Measurements from ENCODE around the gene MED1.
"Not testable (repeated sequence)": the region's sequence is repeated elsewhere in the genome, so short reads cannot be mapped to it uniquely, and the experiment has no call there.

MED1 gene

DNA sequence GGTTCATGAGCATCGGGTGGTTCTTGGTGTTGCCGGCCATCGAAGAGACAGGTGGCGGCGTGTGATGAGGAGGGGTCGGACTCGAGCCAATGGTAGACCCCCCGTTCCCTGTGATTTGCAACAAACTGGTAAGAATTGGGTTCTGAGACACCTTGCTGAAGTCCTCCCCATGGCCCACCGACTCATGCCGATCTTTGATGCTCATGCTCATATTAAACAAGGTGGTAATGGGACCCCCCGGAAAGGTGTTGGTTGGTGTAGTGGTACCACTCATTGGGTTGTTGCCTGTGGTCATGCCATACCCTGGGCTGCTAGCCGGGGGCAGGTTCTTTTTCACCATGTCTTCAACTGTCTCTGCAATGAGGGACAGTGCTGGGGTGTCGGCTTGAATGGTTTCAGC, 40.8 kb downstream of the MED1 start:
- DNase-seq, result no peak

GRCh38 chr17:39408360-39408759, 42.7 kb downstream of the MED1 start:
- no peak for DNase-seq

DNA sequence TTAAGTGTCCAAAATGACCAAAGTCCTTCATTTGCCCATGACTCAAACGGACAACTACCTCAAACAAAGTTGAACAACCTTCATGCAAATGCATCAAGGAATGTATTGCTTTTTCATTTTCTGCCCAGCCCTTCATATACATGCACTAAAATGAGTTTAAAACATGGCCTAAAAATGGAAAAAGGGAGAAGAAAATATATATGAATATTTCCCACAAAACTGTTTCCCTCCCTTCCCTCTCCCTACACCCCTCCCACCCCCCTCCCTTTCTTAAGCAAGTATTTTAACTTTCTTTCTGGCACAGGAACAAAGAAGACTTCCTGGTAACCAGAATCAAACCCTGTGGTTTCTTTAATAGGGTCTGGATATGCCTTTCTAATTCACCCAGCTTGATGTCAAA, 44.1 kb downstream of the MED1 start:
- no peak for DNase-seq

DNA sequence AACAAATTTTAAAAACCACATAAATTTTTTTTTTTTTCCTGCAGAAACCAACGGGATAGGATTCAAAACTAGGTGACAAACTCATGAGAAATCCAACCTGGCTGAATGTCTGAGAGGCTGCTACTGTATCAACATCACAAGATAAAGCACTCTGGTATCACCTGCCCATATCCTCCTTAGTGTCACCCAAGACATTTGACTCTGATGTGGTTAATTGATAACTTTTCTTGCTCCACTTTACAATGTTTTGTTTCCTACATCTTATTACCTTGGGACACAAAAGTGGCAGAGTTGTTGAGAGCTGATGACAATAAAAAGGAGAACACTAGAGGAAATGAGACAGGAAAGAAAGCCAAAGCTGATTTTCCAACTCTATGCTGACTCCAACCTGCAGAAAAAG, 45.6 kb downstream of the MED1 start:
- DNase-seq, result no peak

- no peak for DNase-seq
Observed at GRCh38 chr17:39404542-39405378, 46.3 kb downstream of the MED1 start.

DNA sequence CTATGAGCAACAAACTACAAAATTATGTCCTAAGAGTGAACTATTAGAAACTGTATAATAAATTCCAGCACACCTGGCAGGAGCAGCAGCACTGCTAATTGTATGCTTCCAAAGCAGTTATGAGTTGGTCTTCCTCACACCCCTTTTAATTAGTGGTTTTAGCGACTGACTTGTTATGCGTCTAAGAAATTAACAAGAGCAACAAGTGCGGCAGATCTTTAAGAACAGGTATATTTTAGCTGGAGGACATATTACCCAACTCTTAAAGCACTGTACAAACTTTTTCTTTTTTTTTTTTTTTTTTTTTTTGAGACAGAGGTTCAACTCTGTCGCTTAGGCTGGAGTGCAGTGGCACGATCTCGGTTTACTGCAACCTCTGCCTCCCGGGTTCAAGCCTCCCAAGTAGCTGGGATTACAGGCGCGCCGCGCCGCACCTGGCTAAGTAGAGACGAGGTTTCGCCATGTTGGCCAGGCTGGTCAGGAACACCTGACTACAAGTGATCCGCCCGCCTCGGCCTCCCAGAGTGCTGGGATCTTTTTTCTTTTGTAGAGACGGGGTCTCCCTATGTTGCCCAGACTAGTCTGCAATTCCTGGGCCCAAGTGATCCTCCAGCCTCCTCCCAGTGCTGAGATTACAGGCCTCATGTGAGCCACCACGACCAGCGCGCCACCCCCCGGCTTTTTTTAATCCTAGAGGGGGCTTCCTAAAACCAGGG, 48.0 kb downstream of the MED1 start:
- DNase-seq, result no peak

DNA sequence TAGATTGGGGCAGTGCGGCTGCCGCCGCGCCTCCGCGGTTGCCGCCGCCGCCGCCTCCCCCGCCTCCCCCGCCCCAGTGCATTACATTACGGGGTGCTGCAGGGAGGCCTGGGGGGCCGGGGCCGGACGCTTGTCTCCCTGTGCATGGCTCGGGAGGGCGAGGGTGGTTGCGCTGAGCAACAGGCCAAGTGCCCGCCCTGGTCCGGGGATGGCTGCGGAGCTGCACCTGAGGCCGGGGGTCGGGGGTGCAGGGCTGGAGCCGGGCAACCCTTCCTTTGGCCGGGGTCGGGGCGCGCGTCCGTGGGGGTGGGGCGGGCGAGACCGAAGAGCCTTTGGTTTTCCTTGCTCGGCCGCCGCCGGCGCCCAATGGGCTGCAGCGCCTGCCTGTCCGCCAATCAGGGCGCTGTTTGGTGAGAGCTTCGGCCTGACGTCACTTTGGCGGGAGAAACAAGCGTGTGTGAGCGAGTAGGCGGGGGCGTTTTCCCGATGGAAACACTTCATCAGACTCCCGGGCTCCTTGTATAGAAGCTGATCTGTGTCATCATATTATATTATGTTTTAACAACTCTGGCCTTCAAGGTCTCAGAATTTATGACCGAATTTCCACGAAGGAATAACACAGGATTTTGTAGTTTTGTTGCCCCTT, 48.7 kb downstream of the MED1 start:
- peak; percentile 81 for DNase-seq

DNA sequence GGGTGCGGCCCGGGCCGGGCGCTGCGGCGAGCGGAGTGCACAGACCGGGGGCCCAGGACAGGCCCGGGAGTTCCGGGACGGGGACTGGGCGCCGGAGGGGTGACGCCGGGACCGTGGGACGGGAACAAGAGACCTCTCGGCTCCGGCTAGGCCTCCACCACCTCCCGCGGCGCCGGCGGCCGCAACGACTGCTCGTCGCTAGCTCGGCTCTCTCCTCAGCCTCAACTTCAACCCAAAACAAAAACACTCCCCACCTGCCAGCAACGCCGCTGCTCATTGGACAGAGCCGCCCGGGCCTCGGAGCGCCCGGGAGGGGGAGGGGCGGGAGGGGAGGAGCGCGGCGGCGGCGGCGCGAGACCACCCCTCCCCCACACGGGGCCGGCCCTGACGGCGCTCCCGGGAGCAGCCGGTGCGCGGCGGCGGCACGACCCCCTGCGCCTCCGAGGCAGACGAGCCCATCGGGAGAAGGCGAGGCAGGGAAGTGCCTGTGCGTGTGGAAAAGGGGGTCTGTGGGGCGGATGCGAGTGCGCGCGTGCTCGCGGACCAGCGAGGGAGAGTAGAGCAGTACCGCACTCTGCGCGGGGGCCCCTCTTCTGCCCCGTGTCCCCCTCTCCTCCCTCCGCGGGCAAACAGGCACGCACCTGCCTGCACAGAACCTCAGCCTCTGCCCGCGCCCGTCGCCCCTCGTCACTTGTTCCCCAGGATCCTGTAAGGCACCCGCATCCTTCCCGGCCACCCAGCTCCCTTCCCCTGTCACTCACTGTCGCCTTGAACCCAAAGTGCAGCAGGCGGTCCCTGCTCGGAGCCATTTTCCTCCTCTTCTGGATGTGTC, 49.4 kb downstream of the MED1 start, which contains the start of gene FBXL20:
Gene FBXL20, minus strand, starts transcription at position 215 of the 832 bp plus-strand sequence. CDS start 224 bp downstream, outside the sequence.
- peak; percentile 92 for DNase-seq

GRCh38 chr17:39400547-39401411, 50.3 kb downstream of the MED1 start:
- peak; percentile 4 for DNase-seq

DNA sequence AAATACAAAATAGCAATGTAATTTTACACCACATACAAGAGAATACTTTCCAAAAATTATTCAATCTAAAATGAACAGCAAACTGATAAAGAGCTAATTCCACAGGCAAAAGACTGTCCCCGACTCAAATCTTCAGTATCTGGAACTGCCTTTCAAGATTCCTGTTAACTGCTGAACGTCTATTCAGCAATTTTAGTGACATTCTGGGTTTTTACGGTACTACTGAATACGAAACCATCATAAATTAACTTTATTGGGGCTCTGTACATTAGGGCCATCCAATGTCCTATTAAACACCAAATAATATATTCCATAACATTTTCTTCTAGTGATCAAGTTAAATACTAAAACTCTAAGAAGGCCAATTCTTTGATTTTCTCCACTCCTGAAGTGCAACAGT, 51.3 kb downstream of the MED1 start:
- DNase-seq, result no peak

- DNase-seq, result no peak
Observed at GRCh38 chr17:39393736-39394135, 57.3 kb downstream of the MED1 start.

GRCh38 chr17:39391448-39391847, 59.6 kb downstream of the MED1 start:
- no peak for DNase-seq

GRCh38 chr17:39385040-39385439, 66.0 kb downstream of the MED1 start:
- DNase-seq, result no peak

DNA sequence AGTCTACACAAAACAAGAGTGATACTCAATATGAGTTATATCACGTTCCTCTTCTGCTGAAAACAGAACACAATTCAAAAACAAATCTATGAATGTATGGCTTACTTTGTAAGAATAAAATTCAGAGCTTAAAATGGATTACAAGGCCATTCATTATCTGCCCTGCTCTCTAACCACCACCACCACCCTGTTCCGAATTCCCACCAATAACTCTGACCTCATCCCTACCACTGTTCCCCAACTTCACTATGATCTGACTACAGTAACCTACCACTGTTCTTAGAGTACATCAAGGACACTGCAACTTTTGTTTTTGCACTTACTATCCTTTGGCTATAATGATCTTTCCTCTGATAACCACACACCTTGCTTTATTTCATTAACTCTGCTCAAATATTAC, 70.9 kb downstream of the MED1 start:
- no peak for DNase-seq

GRCh38 chr17:39376434-39376833, 74.6 kb downstream of the MED1 start:
- DNase-seq, result no peak

- not testable (repeated sequence) for DNase-seq
Observed at GRCh38 chr17:39367805-39368204, 83.3 kb downstream of the MED1 start.

- DNase-seq, result no peak
Observed at GRCh38 chr17:39365872-39366271, 85.2 kb downstream of the MED1 start.

GRCh38 chr17:39365242-39365641, 85.8 kb downstream of the MED1 start:
- no peak for DNase-seq

GRCh38 chr17:39364236-39365025, 86.6 kb downstream of the MED1 start:
- no peak for DNase-seq

DNA sequence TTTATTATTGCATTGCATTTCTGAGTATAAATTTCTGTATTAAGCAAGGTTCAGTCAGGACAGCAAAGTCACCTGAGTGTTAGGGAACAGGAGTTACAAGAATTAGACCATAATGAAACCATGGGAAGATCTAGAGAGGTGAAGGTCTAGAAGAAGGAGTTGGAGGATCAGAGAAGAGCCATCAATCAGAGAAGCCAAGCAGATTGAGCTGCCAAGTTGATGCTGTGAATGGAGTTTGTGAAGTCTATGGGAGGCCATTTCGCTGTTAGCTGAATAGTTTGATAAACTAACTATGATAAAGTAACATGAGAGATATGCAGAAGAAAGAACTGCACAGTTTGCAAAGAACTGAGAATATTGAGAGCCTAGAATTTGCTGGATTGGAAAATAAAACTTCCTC, 90.0 kb downstream of the MED1 start:
- no peak for DNase-seq

DNA sequence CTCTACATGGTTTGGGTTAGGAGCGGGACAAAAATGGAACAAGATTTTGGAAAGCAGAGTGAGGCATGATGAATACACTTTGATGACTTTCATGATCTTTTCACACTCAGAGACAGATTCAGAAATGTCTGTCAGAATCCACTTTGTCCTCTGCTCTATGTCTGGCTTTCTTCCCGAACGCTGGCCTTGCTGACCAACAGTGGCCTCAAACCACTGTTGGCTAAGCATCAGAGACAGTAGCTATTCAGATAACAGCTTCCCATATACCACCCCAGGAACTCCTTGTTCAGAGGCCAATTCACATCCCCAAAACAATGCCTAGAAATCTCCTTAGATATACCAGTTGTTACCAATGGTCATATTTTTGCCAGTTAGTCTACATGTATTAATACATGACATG, 90.5 kb downstream of the MED1 start:
- no peak for DNase-seq
